Lung (tissue), 12 donors: ENCODE results near the gene KCNB1. TPM values are rescaled to one million over a fixed set of nuclear protein-coding genes. Genes with fewer than 3 reads are reported as not detected.

Experiments used
- ATAC-seq: fragments of 200-7000 bp; cut with Tn5 transposase; one replicate; pipeline ENCODE4 v1.9.1; 2020; ENCODE audit warnings: moderate number of reproducible peaks; ENCODE audit not compliant: insufficient read depth, low FRiP score
- DNase-seq, 3 donors: peaks; one replicate each; pipeline ENCODE4 v3.0.0-alpha.2; 2013 to 2017
- H3K27ac ChIP-seq, 2 donors: one replicate each; pipeline ENCODE4 v1.5.1; 2013; ENCODE audit warnings: mild to moderate bottlenecking in 2 of 2, moderate library complexity in 2 of 2, control low read depth in 1 of 2, inconsistent platforms in 1 of 2, low read depth in 1 of 2, low read length in 1 of 2
- H3K27me3 ChIP-seq, 3 donors: one replicate each; pipeline ENCODE4 v1.5.1; 2013; ENCODE audit warnings: low read length in 2 of 3; ENCODE audit not compliant: control insufficient read depth in 3 of 3, insufficient read depth in 3 of 3
- H3K36me3 ChIP-seq, 4 donors: one replicate each; pipeline ENCODE4 v1.5.1; 2013; ENCODE audit warnings: low read length in 4 of 4, mild to moderate bottlenecking in 1 of 4, moderate library complexity in 1 of 4; ENCODE audit not compliant: control insufficient read depth in 4 of 4, insufficient read depth in 4 of 4
- H3K4me1 ChIP-seq, 5 donors: one replicate each; pipeline ENCODE4 v1.5.1; 2013; ENCODE audit warnings: low read length in 5 of 5, mild to moderate bottlenecking in 2 of 5, moderate library complexity in 1 of 5; ENCODE audit not compliant: control insufficient read depth in 5 of 5, insufficient read depth in 5 of 5
- H3K4me3 ChIP-seq: one replicate; pipeline ENCODE4 v1.5.1; 2013; ENCODE audit warnings: mild to moderate bottlenecking, control low read depth, moderate library complexity
- H3K9ac ChIP-seq, 2 donors: one replicate each; pipeline ENCODE4 v1.5.1; 2013; ENCODE audit warnings: low read length in 2 of 2, control low read depth in 1 of 2; ENCODE audit not compliant: insufficient read depth in 1 of 2
- H3K9me3 ChIP-seq, 4 donors: one replicate each; pipeline ENCODE4 v1.5.1; 2013; ENCODE audit warnings: low read length in 3 of 4, mild to moderate bottlenecking in 1 of 4, moderate library complexity in 1 of 4; ENCODE audit not compliant: control insufficient read depth in 4 of 4, insufficient read depth in 3 of 4
- CTCF ChIP-seq: IDR thresholded peaks from 2 replicates; pipeline ENCODE4 v1.5.1; 2012; ENCODE audit warnings: mild to moderate bottlenecking; ENCODE audit errors: control extremely low read depth, extremely low read depth
- WGBS, 2 donors: extraction: QIAGEN DNeasy Blood & Tissue Kit; methylation state at CpG; one replicate each; pipeline ENCODE4 v1.1.7; 2013; 5-methylcytosine and 5-hydroxymethylcytosine counted together
- polyA plus RNA-seq, 2 donors: library from polyadenylated mRNA; stranded (reverse); fragments of 200-250 nt; gene quantifications; one replicate each; pipeline ENCODE4 v1.2.1, GENCODE V29; 2013
- total RNA-seq, 2 donors: library from RNA; depleted of rRNA in 1 of 2; stranded (reverse); fragments of >200 nt in 1 of 2; gene quantifications; one replicate each; pipeline ENCODE4 v1.2.1, GENCODE V29; 2014 to 2021
- donor health status: control.
- donor health status: control.
- donor health status: Bipolar disorder and iron deficiency.
- donor health status: healthy.
- donor health status: DM: yes; HTN: yes; CAD: no.

KCNB1 gene
- total and polyA plus RNA-seq, 4 donors, result 0.11 to 1.0 (median 0.57) TPM

DNA sequence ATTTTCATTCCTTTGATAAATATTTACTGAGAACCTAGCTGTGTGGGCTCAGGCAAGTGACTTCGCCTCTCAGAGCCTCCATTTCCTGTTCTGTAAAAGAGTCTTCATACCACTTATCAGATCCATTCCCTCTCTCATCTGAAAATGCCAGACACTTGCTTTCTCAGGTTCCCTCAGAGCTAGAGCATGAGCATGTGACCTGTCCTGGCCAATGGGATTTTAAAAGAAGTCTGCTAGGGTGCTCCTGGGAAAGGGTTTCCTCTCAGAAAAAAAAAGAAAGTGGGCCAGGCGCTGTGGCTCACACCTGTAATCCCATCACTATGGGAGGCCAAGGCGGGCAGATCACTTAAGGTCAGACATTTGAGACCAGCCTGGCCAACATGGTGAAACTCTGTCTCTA is 5.3 kb downstream of the KCNB1 start:
- DNase-seq (no peak), ATAC-seq (no peak)
- Histone ChIP-seq H3K27me3 (peaks cover 0 to 26% (median 4%) of the 10 kb centered on the region in 3 donors), H3K36me3 (no peaks in the 10 kb centered on the region), H3K4me3 (no peak overlapping the region), H3K4me1 (no peaks in the 10 kb centered on the region), H3K9ac (no peak overlapping the region), H3K9me3 (peaks cover 0 to 5% (median 0%) of the 10 kb centered on the region in 4 donors), H3K27ac (no peak overlapping the region)
- no peak for TF ChIP-seq CTCF
- 62 to 73% methylated on average over 3 of the region's 3 CpGs for WGBS, 2 donors

- H3K27ac ChIP-seq, result no peak overlapping the region
- H3K9ac ChIP-seq, result no peak overlapping the region
- TF ChIP-seq CTCF, result no peak
- no peaks in the 10 kb centered on the region for H3K36me3 ChIP-seq
- ATAC-seq, result no peak
- H3K9me3 ChIP-seq, result peaks cover 0 to 2% (median 0%) of the 10 kb centered on the region in 4 donors
- 67 to 79% methylated on average over 7 of the region's 7 CpGs for WGBS, 2 donors
- no peak for DNase-seq
- H3K27me3 ChIP-seq, result peaks cover 0 to 29% (median 4%) of the 10 kb centered on the region in 3 donors
- H3K4me1 ChIP-seq, result no peaks in the 10 kb centered on the region
- no peak overlapping the region for H3K4me3 ChIP-seq
These were observed 6.5 kb downstream of the KCNB1 start for GRCh38 chr20:49476016-49476355.

- 87 to 90% methylated on average over 6 of the region's 6 CpGs for WGBS, 2 donors
These were observed 7.0 kb downstream of the KCNB1 start for GRCh38 chr20:49475292-49476015.

More at GRCh38 chr20:49475292-49476015, 7.0 kb downstream of the KCNB1 start:
- DNase-seq (no peak), ATAC-seq (no peak)
- H3K27ac ChIP-seq, result no peak overlapping the region
- no peak overlapping the region for H3K9ac ChIP-seq
- H3K4me3 ChIP-seq, result no peak overlapping the region
- peaks cover 0 to 2% (median 0%) of the 10 kb centered on the region in 4 donors for H3K9me3 ChIP-seq
- H3K4me1 ChIP-seq, result no peaks in the 10 kb centered on the region
- no peaks in the 10 kb centered on the region for H3K36me3 ChIP-seq
- H3K27me3 ChIP-seq, result peaks cover 0 to 35% (median 4%) of the 10 kb centered on the region in 3 donors
- no peak for TF ChIP-seq CTCF
